WTC11 (cell line): Measurements from ENCODE around the gene MAGI2. TPM values are rescaled to one million over a fixed set of nuclear protein-coding genes. Genes with fewer than 3 reads are reported as not detected.

Experiments
- ATAC-seq: fragments of 200-7000 bp; cut with Tn5 transposase; 2 replicates; pipeline ENCODE4 v1.10.0; 2021; ENCODE audit warnings: mild to moderate bottlenecking, moderate library complexity
- CTCF ChIA-PET: fragments of 300-600 bp; sonication (Branson Sonifier 250); formaldehyde crosslinking; loops from one replicate; lab custom pipeline; 2021; ENCODE audit warnings: antibody characterized with exemption; lab: Charles Lee
- POLR2A ChIA-PET: fragments of 350-600 bp; sonication (Branson Sonifier 250); formaldehyde crosslinking; loops from one replicate; lab custom pipeline; 2021; ENCODE audit warnings: antibody characterized with exemption; lab: Charles Lee
- DNase-seq: peaks from one replicate; pipeline ENCODE4 v3.0.0; 2021; ENCODE audit warnings: low spot score
- H3K27ac Mint-ChIP-seq: 2 replicates; pipeline ENCODE4 v1.8.0; 2021; ENCODE audit warnings: mixed read lengths
- H3K27me3 Mint-ChIP-seq: 2 replicates; pipeline ENCODE4 v1.8.0; 2021; ENCODE audit warnings: low read depth, mild to moderate bottlenecking, moderate library complexity, mixed read lengths
- H3K36me3 Mint-ChIP-seq: 2 replicates; pipeline ENCODE4 v1.8.0; 2021; ENCODE audit warnings: mixed read lengths
- H3K4me1 Mint-ChIP-seq: 2 replicates; pipeline ENCODE4 v1.8.0; 2022; ENCODE audit warnings: mixed read lengths
- H3K4me3 Mint-ChIP-seq: 2 replicates; pipeline ENCODE4 v1.8.0; 2021; ENCODE audit warnings: mild to moderate bottlenecking, moderate library complexity, mixed read lengths
- H3K9me3 Mint-ChIP-seq: 2 replicates; pipeline ENCODE4 v1.8.0; 2021; ENCODE audit warnings: mixed read lengths
- AR ChIP-seq: fragments of 250-450 bp; sonication (Bioruptor Pico); IDR thresholded peaks from 2 replicates; pipeline ENCODE4 v1.9.0; 2021; ENCODE audit warnings: mild to moderate bottlenecking
- E2F4 ChIP-seq: sonication (generic); formaldehyde crosslinking; IDR thresholded peaks from 2 replicates; pipeline ENCODE4 v1.8.1; 2022; ENCODE audit warnings: low read depth, mild to moderate bottlenecking, moderate library complexity, missing genetic modification reagents, borderline replicate concordance
- E2F5 ChIP-seq: sonication (generic); formaldehyde crosslinking; IDR thresholded peaks from 2 replicates; pipeline ENCODE4 v1.8.1; 2022; ENCODE audit warnings: mild to moderate bottlenecking, moderate library complexity, missing genetic modification reagents
- ESRRA ChIP-seq: sonication (generic); formaldehyde crosslinking; IDR thresholded peaks from 2 replicates; pipeline ENCODE4 v1.8.1; 2022; ENCODE audit warnings: mild to moderate bottlenecking, missing genetic modification reagents, borderline replicate concordance
- FOXP4 ChIP-seq: sonication (generic); formaldehyde crosslinking; IDR thresholded peaks from 2 replicates; pipeline ENCODE4 v1.8.0; 2022; ENCODE audit warnings: mild to moderate bottlenecking, missing genetic modification reagents
- GTF2I ChIP-seq: fragments of 250-450 bp; sonication (Bioruptor Pico); conservative IDR thresholded peaks from 2 replicates; pipeline ENCODE4 v1.4.0; 2021; ENCODE audit warnings: mild to moderate bottlenecking
- HMGA2 ChIP-seq: fragments of 250-450 bp; sonication (Bioruptor Pico); IDR thresholded peaks from 2 replicates; pipeline ENCODE4 v1.4.0; 2021; ENCODE audit warnings: mild to moderate bottlenecking, moderate library complexity
- JUN ChIP-seq: sonication (generic); formaldehyde crosslinking; IDR thresholded peaks from 2 replicates; pipeline ENCODE4 v1.8.0; 2023; ENCODE audit warnings: mild to moderate bottlenecking, missing genetic modification reagents
- SMAD3 ChIP-seq: sonication (generic); formaldehyde crosslinking; IDR thresholded peaks from 2 replicates; pipeline ENCODE4 v1.8.0; 2022; ENCODE audit warnings: missing genetic modification reagents, mild to moderate bottlenecking, borderline replicate concordance
- SMAD4 ChIP-seq: sonication (generic); formaldehyde crosslinking; IDR thresholded peaks from 2 replicates; pipeline ENCODE4 v1.8.0; 2022; ENCODE audit warnings: mild to moderate bottlenecking, missing genetic modification reagents
- STAT6 ChIP-seq: sonication (generic); formaldehyde crosslinking; conservative IDR thresholded peaks from 2 replicates; pipeline ENCODE4 v1.8.1; 2023; ENCODE audit warnings: mild to moderate bottlenecking, low read depth, missing genetic modification reagents, moderate library complexity
- TEAD4 ChIP-seq: sonication (generic); formaldehyde crosslinking; IDR thresholded peaks from 2 replicates; pipeline ENCODE4 v1.8.0; 2022; ENCODE audit warnings: mild to moderate bottlenecking, missing genetic modification reagents
- USF2 ChIP-seq: sonication (generic); formaldehyde crosslinking; IDR thresholded peaks from 2 replicates; pipeline ENCODE4 v1.8.1; 2023; ENCODE audit warnings: mild to moderate bottlenecking, missing genetic modification reagents, moderate library complexity
- ZNF232 ChIP-seq: sonication (generic); formaldehyde crosslinking; IDR thresholded peaks from 2 replicates; pipeline ENCODE4 v1.8.0; 2022; ENCODE audit warnings: mild to moderate bottlenecking, missing genetic modification reagents
- ZNF423 ChIP-seq: fragments of 250-450 bp; sonication (Bioruptor Pico); IDR thresholded peaks from 2 replicates; pipeline ENCODE4 v2.1.2; 2022; ENCODE audit warnings: mild to moderate bottlenecking, moderate library complexity
- ZNF425 ChIP-seq: fragments of 250-450 bp; sonication (Bioruptor Pico); conservative IDR thresholded peaks from 2 replicates; pipeline ENCODE4 v1.9.0; 2021; ENCODE audit warnings: mild to moderate bottlenecking
- ZNF671 ChIP-seq: fragments of 250-450 bp; sonication (Bioruptor Pico); IDR thresholded peaks from 2 replicates; pipeline ENCODE4 v1.8.0; 2021; ENCODE audit warnings: mild to moderate bottlenecking
- total RNA-seq: library from RNA; stranded (reverse); gene quantifications from 3 replicates; pipeline ENCODE4 v1.2.3, GENCODE V29; 2021

The MAGI2 gene
- total RNA-seq, 1 experiment from 2014 or later: 26.6 TPM

- no peak for TF ChIP-seq USF2 (CRISPR knock-in tag)
- no peak for TF ChIP-seq HMGA2
- TF ChIP-seq ESRRA (CRISPR knock-in tag): no peak
- TF ChIP-seq ZNF425 (CRISPR knock-in tag): no peak
- TF ChIP-seq JUN (CRISPR knock-in tag): no peak
- no peak for TF ChIP-seq STAT6
- POLR2A ChIA-PET: interaction anchor here (0.7 kb wide), 1 partner anchor 84 kb away, joined by 3 read pairs; no protein-coding TSS in a partner anchor
These were observed 46.1 kb downstream of the MAGI2 start for GRCh38 chr7:79407351-79407750.

GRCh38 chr7:79406371-79406770 lies 47.1 kb downstream of the MAGI2 start:
- H3K36me3 Mint-ChIP-seq: no peaks in the 10 kb centered on the region
- CTCF ChIA-PET: no interaction called here
- H3K4me3 Mint-ChIP-seq: no peak overlapping the region
- no peak overlapping the region for H3K27ac Mint-ChIP-seq
- no peak for DNase-seq
- no peaks in the 10 kb centered on the region for H3K27me3 Mint-ChIP-seq
- ATAC-seq: no peak
- POLR2A ChIA-PET: no interaction called here
- H3K4me1 Mint-ChIP-seq: no peaks in the 10 kb centered on the region
- H3K9me3 Mint-ChIP-seq: no peaks in the 10 kb centered on the region
- TF ChIP-seq TEAD4 (CRISPR knock-in tag): no peak
- no peak for TF ChIP-seq GTF2I (CRISPR knock-in tag)
- TF ChIP-seq STAT6: no peak
- no peak for TF ChIP-seq E2F4 (CRISPR knock-in tag)
- TF ChIP-seq ZNF232: no peak
- no peak for TF ChIP-seq ZNF671 (CRISPR knock-in tag)
- no peak for TF ChIP-seq AR (CRISPR knock-in tag)
- no peak for TF ChIP-seq SMAD3 (CRISPR knock-in tag)
- no peak for TF ChIP-seq ZNF423 (CRISPR knock-in tag)
- TF ChIP-seq SMAD4 (CRISPR knock-in tag): no peak
- TF ChIP-seq FOXP4: no peak
- TF ChIP-seq E2F5 (CRISPR knock-in tag): no peak

More at GRCh38 chr7:79407351-79407750, 46.1 kb downstream of the MAGI2 start:
- no peaks in the 10 kb centered on the region for H3K36me3 Mint-ChIP-seq
- H3K27me3 Mint-ChIP-seq: no peaks in the 10 kb centered on the region
- no peaks in the 10 kb centered on the region for H3K9me3 Mint-ChIP-seq
- CTCF ChIA-PET: no interaction called here
- ATAC-seq (no peak), DNase-seq (no peak)
- no peak overlapping the region for H3K27ac Mint-ChIP-seq
- H3K4me1 Mint-ChIP-seq: no peaks in the 10 kb centered on the region
- H3K4me3 Mint-ChIP-seq: no peak overlapping the region
